ENCODE measurements around the gene HCLS1.

Gene HCLS1

DNA sequence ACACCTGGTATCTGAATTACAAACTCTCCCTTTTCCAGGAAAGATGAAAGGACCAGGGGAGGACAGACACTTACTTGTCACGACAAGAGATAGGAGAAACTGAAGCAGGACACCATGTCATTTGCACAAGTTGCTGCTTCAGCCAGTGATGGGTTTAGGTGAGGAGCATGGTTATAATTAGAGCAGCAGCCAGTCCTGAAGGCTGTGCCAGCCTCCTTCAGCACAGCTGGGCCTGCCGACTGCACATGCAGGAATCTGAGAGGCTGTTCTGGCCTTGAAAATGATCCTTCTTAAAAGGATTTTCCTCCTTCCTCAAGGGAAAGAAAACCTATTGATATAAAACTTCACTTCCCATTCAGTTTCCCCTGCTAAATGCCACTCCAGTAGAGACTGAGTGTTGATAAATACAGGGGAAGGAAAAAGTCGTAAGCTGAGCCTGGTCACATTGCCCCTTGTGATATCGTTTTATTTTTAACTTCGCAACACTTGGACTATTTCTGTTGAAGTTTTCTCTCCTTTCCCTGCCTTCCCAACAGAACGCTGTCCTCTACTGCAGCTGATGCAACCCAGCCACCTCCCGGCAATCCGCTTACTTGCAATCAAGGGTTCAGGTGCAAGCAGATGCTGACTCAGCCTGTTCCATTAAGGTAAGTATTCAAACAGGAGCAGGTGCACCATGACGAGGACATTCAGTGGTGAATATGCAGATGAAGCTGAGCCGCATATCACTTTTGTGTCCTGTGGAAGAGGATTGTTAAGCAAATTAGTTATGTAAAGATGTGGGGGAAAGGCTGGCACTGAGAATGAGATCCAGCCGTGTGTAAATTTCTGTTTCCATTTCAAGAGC is 67.6 kb downstream of the HCLS1 start, which contains the start of gene FBXO40:
Gene FBXO40 (plus strand): TSS at position 524 of the 847 bp plus-strand sequence. CDS start 27,197 bp downstream, outside the sequence.
- DNase-seq (ENCODE audit: low spot score): no peak
- TF ChIP-seq, protein P1, sequence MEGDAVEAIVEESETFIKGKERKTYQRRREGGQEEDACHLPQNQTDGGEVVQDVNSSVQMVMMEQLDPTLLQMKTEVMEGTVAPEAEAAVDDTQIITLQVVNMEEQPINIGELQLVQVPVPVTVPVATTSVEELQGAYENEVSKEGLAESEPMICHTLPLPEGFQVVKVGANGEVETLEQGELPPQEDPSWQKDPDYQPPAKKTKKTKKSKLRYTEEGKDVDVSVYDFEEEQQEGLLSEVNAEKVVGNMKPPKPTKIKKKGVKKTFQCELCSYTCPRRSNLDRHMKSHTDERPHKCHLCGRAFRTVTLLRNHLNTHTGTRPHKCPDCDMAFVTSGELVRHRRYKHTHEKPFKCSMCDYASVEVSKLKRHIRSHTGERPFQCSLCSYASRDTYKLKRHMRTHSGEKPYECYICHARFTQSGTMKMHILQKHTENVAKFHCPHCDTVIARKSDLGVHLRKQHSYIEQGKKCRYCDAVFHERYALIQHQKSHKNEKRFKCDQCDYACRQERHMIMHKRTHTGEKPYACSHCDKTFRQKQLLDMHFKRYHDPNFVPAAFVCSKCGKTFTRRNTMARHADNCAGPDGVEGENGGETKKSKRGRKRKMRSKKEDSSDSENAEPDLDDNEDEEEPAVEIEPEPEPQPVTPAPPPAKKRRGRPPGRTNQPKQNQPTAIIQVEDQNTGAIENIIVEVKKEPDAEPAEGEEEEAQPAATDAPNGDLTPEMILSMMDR (IDR thresholded peaks at IDR 0.05; ENCODE audit: borderline replicate concordance, control extremely low read depth, extremely low read depth, insufficient read depth, missing control alignments): no peak
- in situ Hi-C loops (cut with MboI; ENCODE audit: low sequenced_read_pairs, unreplicated experiment): no loop called here

DNA sequence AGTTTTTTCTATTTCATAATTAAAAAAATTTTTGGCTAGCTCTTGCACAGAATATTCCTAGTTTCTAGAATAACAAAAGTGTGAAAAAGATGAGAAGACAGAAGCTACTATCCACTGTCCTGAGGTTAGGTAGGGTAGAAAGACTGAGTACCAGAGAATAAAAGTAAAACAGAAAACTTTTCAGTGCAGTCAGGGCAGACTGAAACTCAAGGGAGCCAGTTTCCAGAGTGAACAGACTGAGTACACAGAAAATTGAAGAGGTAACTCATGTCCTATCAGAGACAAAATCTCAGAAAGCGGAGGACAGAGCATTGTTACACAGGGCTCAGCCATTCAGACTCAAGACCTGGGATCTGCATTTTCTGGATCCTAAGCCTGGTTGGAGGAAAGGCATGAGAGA is 76.3 kb downstream of the HCLS1 start:
- TF ChIP-seq, protein P1 (IDR thresholded peaks at IDR 0.05; ENCODE audit: borderline replicate concordance, control extremely low read depth, extremely low read depth, insufficient read depth, missing control alignments): no peak
- in situ Hi-C loops (cut with MboI; ENCODE audit: low sequenced_read_pairs, unreplicated experiment): no loop called here
- DNase-seq (ENCODE audit: low spot score): no peak

DNA sequence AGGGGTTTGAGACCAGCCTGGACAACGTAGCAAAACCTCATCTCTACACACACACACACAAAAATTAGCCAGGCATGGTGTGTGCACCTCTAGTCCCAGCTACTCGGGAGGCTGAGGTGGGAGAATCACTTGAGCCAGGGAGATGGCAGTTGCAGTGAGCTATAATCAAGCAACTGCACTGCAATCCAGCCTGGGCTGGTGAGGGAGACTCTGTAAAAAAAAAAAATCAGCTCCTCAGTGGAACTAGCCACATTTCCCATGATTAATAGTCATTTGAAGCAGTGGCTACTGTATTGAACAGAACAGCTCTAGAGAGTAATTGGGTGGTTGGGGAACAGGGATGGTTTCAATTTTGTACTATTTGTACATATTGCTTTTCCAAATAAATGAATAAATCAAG is 79.0 kb downstream of the HCLS1 start:
- TF ChIP-seq, protein P1 (IDR thresholded peaks at IDR 0.05; ENCODE audit: borderline replicate concordance, control extremely low read depth, extremely low read depth, insufficient read depth, missing control alignments): no peak
- in situ Hi-C loops (cut with MboI; ENCODE audit: low sequenced_read_pairs, unreplicated experiment): no loop called here
- DNase-seq (ENCODE audit: low spot score): no peak

All from GM13976 (cell line).